Tibial artery (tissue), 4 donors: Measurements from ENCODE around the gene TMEM94.

Source experiments
- DNase-seq, 2 donors: peaks; one replicate each; pipeline ENCODE4 v3.0.0-alpha.2; 2019
- H3K27ac ChIP-seq, 2 donors: fragments of 200-600 bp; sonication (generic) in 1 of 2; 1 replicate in 1 of 2; 2 replicates in 1 of 2; pipeline ENCODE4 v1.5.1; 2018 to 2019; ENCODE audit warnings: mild to moderate bottlenecking in 1 of 2
- H3K27me3 ChIP-seq, 2 donors: fragments of 200-600 bp; sonication (generic) in 1 of 2; one replicate each; pipeline versions ENCODE4 v1.5.1 to v1.6.0; 2016 to 2019
- H3K36me3 ChIP-seq, 3 donors: fragments of 200-600 bp; sonication (generic) in 2 of 3; one replicate each; pipeline ENCODE4 v1.5.1; 2016 to 2019; ENCODE audit warnings: mild to moderate bottlenecking in 2 of 3
- H3K4me1 ChIP-seq, 4 donors: fragments of 200-600 bp; sonication (generic) in 2 of 4; 1 replicate in 3 of 4; 2 replicates in 1 of 4; pipeline ENCODE4 v1.5.1; 2016 to 2019
- H3K4me3 ChIP-seq, 2 donors: fragments of 200-600 bp; sonication (generic) in 1 of 2; 1 replicate in 1 of 2; 2 replicates in 1 of 2; pipeline ENCODE4 v1.5.1; 2018 to 2019; ENCODE audit warnings: mild to moderate bottlenecking in 2 of 2
- H3K9me3 ChIP-seq, 3 donors: fragments of 200-600 bp; sonication (generic) in 1 of 3; one replicate each; pipeline ENCODE4 v1.5.1; 2016 to 2019
- intact Hi-C: fragments of 100-400 bp; cut with DNase I; formaldehyde crosslinking; loops from one replicate; pipeline ENCODE4 v1.15.0; 2023; ENCODE audit warnings: low total_unique reads
- TF ChIP-seq, protein P1 (sequence below), 2 experiments: fragments of 200-600 bp in 1 of 2; fragments of 450-650 bp in 1 of 2; IDR thresholded peaks; one replicate each; pipeline ENCODE4 v1.5.1; 2017 to 2019; ENCODE audit warnings: antibody characterized with exemption in 2 of 2, mild to moderate bottlenecking in 1 of 2, moderate library complexity in 1 of 2

The TMEM94 gene

GRCh38 chr17:75508931-75509361 is 52.5 kb downstream of the TMEM94 start:
- no peak for DNase-seq
- H3K4me3 ChIP-seq, result no peak overlapping the region
- H3K27me3 ChIP-seq, result no peaks in the 10 kb centered on the region
- H3K36me3 ChIP-seq, result peaks cover 11 to 63% (median 32%) of the 10 kb centered on the region in 3 donors
- intact Hi-C loops, result no loop called here
- H3K27ac ChIP-seq, result peak overlapping the region; percentile 48 to 93
- TF ChIP-seq, protein P1, sequence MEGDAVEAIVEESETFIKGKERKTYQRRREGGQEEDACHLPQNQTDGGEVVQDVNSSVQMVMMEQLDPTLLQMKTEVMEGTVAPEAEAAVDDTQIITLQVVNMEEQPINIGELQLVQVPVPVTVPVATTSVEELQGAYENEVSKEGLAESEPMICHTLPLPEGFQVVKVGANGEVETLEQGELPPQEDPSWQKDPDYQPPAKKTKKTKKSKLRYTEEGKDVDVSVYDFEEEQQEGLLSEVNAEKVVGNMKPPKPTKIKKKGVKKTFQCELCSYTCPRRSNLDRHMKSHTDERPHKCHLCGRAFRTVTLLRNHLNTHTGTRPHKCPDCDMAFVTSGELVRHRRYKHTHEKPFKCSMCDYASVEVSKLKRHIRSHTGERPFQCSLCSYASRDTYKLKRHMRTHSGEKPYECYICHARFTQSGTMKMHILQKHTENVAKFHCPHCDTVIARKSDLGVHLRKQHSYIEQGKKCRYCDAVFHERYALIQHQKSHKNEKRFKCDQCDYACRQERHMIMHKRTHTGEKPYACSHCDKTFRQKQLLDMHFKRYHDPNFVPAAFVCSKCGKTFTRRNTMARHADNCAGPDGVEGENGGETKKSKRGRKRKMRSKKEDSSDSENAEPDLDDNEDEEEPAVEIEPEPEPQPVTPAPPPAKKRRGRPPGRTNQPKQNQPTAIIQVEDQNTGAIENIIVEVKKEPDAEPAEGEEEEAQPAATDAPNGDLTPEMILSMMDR (IDR thresholded peaks at IDR 0.05), result no peak
- H3K9me3 ChIP-seq, result no peaks in the 10 kb centered on the region
- peaks cover 0 to 63% (median 52%) of the 10 kb centered on the region in 4 donors for H3K4me1 ChIP-seq

DNA sequence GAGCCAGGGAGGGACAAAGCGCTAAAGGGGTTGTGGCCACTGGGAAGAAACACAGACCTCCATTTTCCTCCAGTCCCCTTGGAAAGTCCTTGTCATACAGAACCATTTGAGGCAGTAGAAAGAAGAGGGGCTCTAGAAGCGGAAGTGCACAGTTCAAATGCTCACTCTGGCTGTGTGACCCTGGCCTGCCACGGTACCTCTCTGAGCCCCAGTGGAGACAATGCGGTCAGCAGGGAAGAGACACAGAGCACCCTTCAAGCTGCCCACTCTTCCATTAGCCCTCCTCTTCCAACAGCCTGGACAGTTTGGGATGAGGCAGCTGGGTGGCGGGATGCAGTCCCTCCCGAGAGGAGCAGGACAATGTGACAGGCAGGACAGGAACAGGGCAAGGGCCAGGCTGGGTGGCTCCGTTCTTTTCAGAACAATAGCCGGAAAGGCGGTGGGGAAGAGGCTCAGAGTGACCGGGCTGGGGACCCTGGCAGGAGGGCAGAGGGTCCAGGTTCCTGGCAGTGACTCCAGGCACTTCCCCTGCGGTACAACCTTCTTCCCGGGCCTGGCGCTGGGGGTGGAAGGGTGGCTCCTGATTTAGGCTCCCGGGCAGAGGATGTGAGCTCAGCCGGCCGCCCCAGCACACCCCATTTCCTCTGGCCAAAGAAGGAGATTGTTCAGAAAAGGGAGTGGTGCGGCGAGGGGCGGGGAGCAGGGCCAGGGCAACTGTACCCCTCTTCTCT is 53.3 kb downstream of the TMEM94 start:
- Histone ChIP-seq H3K27me3 (no peaks in the 10 kb centered on the region), H3K27ac (peak overlapping the region; percentile 48 to 93), H3K9me3 (no peaks in the 10 kb centered on the region), H3K4me1 (peaks cover 0 to 67% (median 59%) of the 10 kb centered on the region in 4 donors), H3K4me3 (no peak overlapping the region), H3K36me3 (peaks cover 7 to 56% (median 26%) of the 10 kb centered on the region in 3 donors)
- no peak for DNase-seq
- intact Hi-C loops, result loop anchor here (10.0 kb wide), 1 partner anchor 1225 kb away; the partner anchor contains the start of genes MFSD11 and SRSF2
- TF ChIP-seq, protein P1 (IDR thresholded peaks at IDR 0.05), result no peak

DNA sequence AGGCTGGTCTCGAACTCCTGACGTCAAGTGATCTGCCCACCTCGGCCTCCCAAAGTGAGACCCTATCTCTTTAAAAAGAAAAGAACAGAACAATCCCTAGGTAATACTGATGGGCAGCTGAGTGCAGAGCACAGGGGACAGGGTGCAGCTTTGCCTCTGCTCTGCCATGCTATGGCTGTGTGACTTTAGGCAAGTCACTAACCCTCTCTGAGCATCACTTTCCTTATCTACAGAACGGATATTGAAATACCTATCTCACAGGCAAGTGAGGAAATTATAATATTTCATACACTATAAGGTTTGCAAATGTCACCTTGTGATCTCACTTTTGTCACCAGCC is 54.8 kb downstream of the TMEM94 start:
- Histone ChIP-seq H3K36me3 (peaks cover 2 to 40% (median 10%) of the 10 kb centered on the region in 3 donors), H3K27me3 (no peaks in the 10 kb centered on the region), H3K9me3 (no peaks in the 10 kb centered on the region), H3K27ac (peak overlapping the region; percentile 87 to 93), H3K4me3 (peak overlapping the region in 1 of 2 donors; percentile 97), H3K4me1 (peaks cover 0 to 71% (median 59%) of the 10 kb centered on the region in 4 donors)
- TF ChIP-seq, protein P1 (IDR thresholded peaks at IDR 0.05), result no peak
- intact Hi-C loops, result loop anchor here (10.0 kb wide), 1 partner anchor 1224 kb away; the partner anchor contains the start of genes MFSD11 and SRSF2
- no peak for DNase-seq

DNA sequence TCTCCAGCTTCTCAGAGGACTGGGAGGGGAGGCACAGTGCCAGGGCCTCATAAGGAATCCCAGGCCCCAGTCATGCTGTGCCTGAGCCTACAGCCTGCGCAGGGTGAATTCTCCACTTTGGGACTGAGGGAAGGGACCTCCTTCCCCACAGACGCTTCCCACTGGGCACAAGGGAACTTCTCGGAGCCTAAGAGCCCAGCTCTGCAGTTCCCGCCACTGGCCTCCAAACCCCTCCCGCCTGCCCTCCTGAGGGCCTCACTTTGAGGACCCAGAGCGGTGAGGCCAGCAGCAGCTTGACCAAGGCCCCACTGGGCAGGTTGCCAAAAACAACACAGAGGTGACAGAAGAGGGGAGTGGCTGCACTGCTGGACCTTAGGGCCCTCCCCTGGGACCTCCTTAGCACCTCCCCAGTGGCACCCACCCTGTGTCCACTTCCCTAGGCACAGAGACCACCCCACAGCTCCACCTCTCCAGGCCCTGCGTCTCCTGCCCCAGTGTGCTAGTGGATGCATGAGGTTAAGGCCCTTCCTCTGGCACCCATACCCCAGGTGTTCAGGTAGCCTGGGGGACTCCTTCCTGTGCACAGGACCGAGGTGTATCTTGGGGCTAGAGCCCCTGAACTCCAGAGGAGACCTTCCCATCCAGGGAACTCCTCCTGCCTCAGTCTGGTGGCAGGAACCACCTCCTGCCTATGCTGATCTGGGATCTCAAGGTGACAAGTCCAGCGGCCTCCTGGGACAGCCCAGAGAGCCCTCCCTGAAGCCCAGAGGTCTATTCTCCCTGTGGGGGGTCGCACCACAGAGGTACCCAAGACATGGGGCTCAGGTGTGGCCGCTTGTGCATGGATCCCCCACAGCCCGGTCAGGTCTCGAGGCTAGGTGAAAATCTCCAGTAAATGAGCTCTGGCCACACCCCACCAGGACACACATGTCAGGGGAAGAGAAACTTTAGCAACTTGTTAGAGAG is 55.5 kb downstream of the TMEM94 start:
- TF ChIP-seq, protein P1 (IDR thresholded peaks at IDR 0.05), result no peak
- DNase-seq, result no peak
- H3K36me3 ChIP-seq, result peaks cover 0 to 34% (median 4%) of the 10 kb centered on the region in 3 donors
- peaks cover 0 to 73% (median 61%) of the 10 kb centered on the region in 4 donors for H3K4me1 ChIP-seq
- H3K9me3 ChIP-seq, result no peaks in the 10 kb centered on the region
- H3K4me3 ChIP-seq, result peak overlapping the region; percentile 10 to 97
- no peaks in the 10 kb centered on the region for H3K27me3 ChIP-seq
- H3K27ac ChIP-seq, result peak overlapping the region; percentile 87 to 93
- intact Hi-C loops, result loop anchor here (10.0 kb wide), 1 partner anchor 1223 kb away; the partner anchor contains the start of genes MFSD11 and SRSF2

GRCh38 chr17:75512926-75513640 is 56.6 kb downstream of the TMEM94 start:
- intact Hi-C loops, result loop anchor here (10.0 kb wide), 1 partner anchor 1222 kb away; the partner anchor contains the start of genes MFSD11 and SRSF2
- Histone ChIP-seq H3K9me3 (no peaks in the 10 kb centered on the region), H3K4me1 (peaks cover 0 to 80% (median 69%) of the 10 kb centered on the region in 4 donors), H3K27me3 (no peaks in the 10 kb centered on the region), H3K27ac (peak overlapping the region; percentile 87 to 93), H3K4me3 (peak overlapping the region; percentile 83 to 97), H3K36me3 (peaks cover 0 to 22% (median 0%) of the 10 kb centered on the region in 3 donors)
- TF ChIP-seq, protein P1 (IDR thresholded peaks at IDR 0.05), result no peak
- no peak for DNase-seq
